Osteoblast (primary cell): ENCODE results near the gene ZSCAN30. TPM values are rescaled to one million over a fixed set of nuclear protein-coding genes. Genes with fewer than 3 reads are reported as not detected.
A peak's percentile ranks its signal among the peaks of the same experiment; 100 is the strongest.
"Not testable (repeated sequence)": the region's sequence is repeated elsewhere in the genome, so short reads cannot be mapped to it uniquely, and the experiment has no call there.

Experiments used
- DNase-seq: peaks from one replicate; pipeline ENCODE4 v3.0.0; 2011; ENCODE audit warnings: low spot score, mixed read lengths; ENCODE audit not compliant: insufficient read length; ENCODE audit errors: missing footprints
- H2AFZ ChIP-seq: 2 replicates; pipeline ENCODE4 v1.6.0; 2011; ENCODE audit warnings: mild to moderate bottlenecking, low read length
- H3K27ac ChIP-seq: 2 replicates; pipeline ENCODE4 v1.5.1; 2011; ENCODE audit warnings: mild to moderate bottlenecking, low read depth, low read length, moderate library complexity
- H3K27me3 ChIP-seq: 2 replicates; pipeline ENCODE4 v1.6.0; 2012; ENCODE audit warnings: mild to moderate bottlenecking, control low read depth, inconsistent platforms, low read length, moderate library complexity; ENCODE audit not compliant: insufficient read depth
- H3K36me3 ChIP-seq: 2 replicates; pipeline ENCODE4 v1.5.1; 2011; ENCODE audit warnings: mild to moderate bottlenecking, low read length, control low read depth, moderate library complexity; ENCODE audit not compliant: insufficient read depth
- H3K4me1 ChIP-seq: 2 replicates; pipeline ENCODE4 v1.5.1; 2011; ENCODE audit warnings: mild to moderate bottlenecking, low read length, control low read depth, moderate library complexity; ENCODE audit not compliant: insufficient read depth
- H3K4me2 ChIP-seq: 2 replicates; pipeline ENCODE4 v1.6.0; 2011; ENCODE audit warnings: mild to moderate bottlenecking, low read length; ENCODE audit not compliant: insufficient read depth
- H3K4me3 ChIP-seq: fragments of 200-600 bp; sonication (generic); 3 replicates; pipeline ENCODE4 v1.5.1; 2012; ENCODE audit warnings: mild to moderate bottlenecking, low read length, inconsistent platforms; ENCODE audit not compliant: insufficient read depth
- H3K79me2 ChIP-seq: 2 replicates; pipeline ENCODE4 v1.6.0; 2012; ENCODE audit warnings: mild to moderate bottlenecking, low read length, control low read depth, inconsistent platforms; ENCODE audit not compliant: insufficient read depth
- H3K9me3 ChIP-seq: 2 replicates; pipeline ENCODE4 v1.5.1; 2011; ENCODE audit warnings: low read depth, low read length, control low read depth
- H4K20me1 ChIP-seq: 2 replicates; pipeline ENCODE4 v1.6.0; 2012; ENCODE audit warnings: mild to moderate bottlenecking, low read length, control low read depth; ENCODE audit not compliant: insufficient read depth
- CTCF ChIP-seq: IDR thresholded peaks from 2 replicates; pipeline ENCODE4 v1.5.1; 2011; ENCODE audit warnings: mild to moderate bottlenecking, low read depth, low read length, moderate library complexity; ENCODE audit errors: extremely low read depth
- total RNA-seq: library from RNA; depleted of rRNA; stranded (reverse); fragments of >200 nt; gene quantifications from 2 replicates; pipeline ENCODE4 v1.2.3, GENCODE V29; 2012

ZSCAN30 gene
- total RNA-seq, 1 donor = 16.6 TPM

- Histone ChIP-seq H3K9me3 (no peaks in the 10 kb centered on the region), H3K79me2 (no peaks in the 10 kb centered on the region), H3K27me3 (no peaks in the 10 kb centered on the region), H2AFZ (no peak overlapping the region), H4K20me1 (no peaks in the 10 kb centered on the region), H3K36me3 (no peaks in the 10 kb centered on the region), H3K27ac (no peak overlapping the region), H3K4me1 (no peaks in the 10 kb centered on the region), H3K4me3 (no peak overlapping the region), H3K4me2 (no peak overlapping the region)
- no peak for DNase-seq
- no peak for TF ChIP-seq CTCF
These were observed 75.0 kb downstream of the ZSCAN30 start for GRCh38 chr18:35215026-35215425.

GRCh38 chr18:35205746-35206458 lies 84.1 kb downstream of the ZSCAN30 start:
- H2AFZ ChIP-seq, DNase-seq, H3K36me3 ChIP-seq, H3K27ac ChIP-seq, H4K20me1 ChIP-seq, H3K4me2 ChIP-seq, H3K4me3 ChIP-seq, H3K9me3 ChIP-seq, H3K4me1 ChIP-seq, H3K27me3 ChIP-seq, H3K79me2 ChIP-seq: not testable (repeated sequence)

- Histone ChIP-seq H3K4me3 (no peak overlapping the region), H4K20me1 (no peaks in the 10 kb centered on the region), H3K27me3 (no peaks in the 10 kb centered on the region), H3K79me2 (no peaks in the 10 kb centered on the region), H3K9me3 (no peaks in the 10 kb centered on the region), H3K4me2 (no peak overlapping the region), H3K27ac (no peak overlapping the region), H2AFZ (no peak overlapping the region), H3K36me3 (no peaks in the 10 kb centered on the region), H3K4me1 (no peaks in the 10 kb centered on the region)
- TF ChIP-seq CTCF = no peak
- DNase-seq = no peak
These were observed 84.8 kb downstream of the ZSCAN30 start for GRCh38 chr18:35205199-35205712.

GRCh38 chr18:35203067-35203466 lies 87.0 kb downstream of the ZSCAN30 start:
- Histone ChIP-seq H3K4me2 (no peak overlapping the region), H3K4me1 (no peaks in the 10 kb centered on the region), H3K79me2 (no peaks in the 10 kb centered on the region), H3K36me3 (no peaks in the 10 kb centered on the region), H3K27ac (no peak overlapping the region), H3K4me3 (no peak overlapping the region), H3K9me3 (no peaks in the 10 kb centered on the region), H4K20me1 (no peaks in the 10 kb centered on the region), H3K27me3 (no peaks in the 10 kb centered on the region), H2AFZ (no peak overlapping the region)
- TF ChIP-seq CTCF = no peak
- peak; percentile 48 for DNase-seq
